K562 (cell line): ENCODE data around the gene KCTD13. TPM values are rescaled to one million over a fixed set of nuclear protein-coding genes. Genes with fewer than 3 reads are reported as not detected.
A peak's percentile ranks its signal among the peaks of the same experiment; 100 is the strongest.

Experiments
- ARID4B ChIP-seq: sonication (generic); formaldehyde crosslinking; IDR thresholded peaks from 2 replicates; pipeline ENCODE4 v1.8.0; 2022; ENCODE audit warnings: mild to moderate bottlenecking, missing genetic modification reagents
- HDAC1 ChIP-seq, 2 experiments: fragments of 450-650 bp; IDR thresholded peaks; 2 replicates each; pipeline ENCODE4 v1.6.1; 2016 to 2017; ENCODE audit warnings: inconsistent platforms in 1 of 2, mild to moderate bottlenecking in 1 of 2, moderate library complexity in 1 of 2
- HNRNPLL ChIP-seq: fragments of 200-400 bp; formaldehyde crosslinking; IDR thresholded peaks from 2 replicates; pipeline ENCODE4 v1.6.1; 2017; ENCODE audit warnings: low read length, low read depth, mild to moderate bottlenecking; ENCODE audit not compliant: poor library complexity, severe bottlenecking
- NUFIP1 ChIP-seq: fragments of 450-650 bp; IDR thresholded peaks from 2 replicates; pipeline ENCODE4 v1.6.1; 2018; ENCODE audit not compliant: partially characterized antibody
- PTBP1 ChIP-seq: fragments of 200-400 bp; formaldehyde crosslinking; IDR thresholded peaks from 2 replicates; pipeline ENCODE4 v1.6.1; 2017; ENCODE audit warnings: low read depth, low read length
- RBM22 ChIP-seq: fragments of 200-400 bp; formaldehyde crosslinking; IDR thresholded peaks from 2 replicates; pipeline ENCODE4 v1.6.1; 2018; ENCODE audit warnings: low read length, low read depth; ENCODE audit not compliant: poor library complexity, severe bottlenecking
- SMARCA5 ChIP-seq: fragments of 450-650 bp; IDR thresholded peaks from 2 replicates; pipeline ENCODE4 v1.6.1; 2016
- SNAPC5 ChIP-seq: fragments of 250-450 bp; sonication (Bioruptor Pico); IDR thresholded peaks from 2 replicates; pipeline ENCODE4 v1.8.0; 2021; ENCODE audit warnings: moderate library complexity, mild to moderate bottlenecking, inconsistent platforms
- SNRNP70 ChIP-seq: fragments of 200-400 bp; formaldehyde crosslinking; optimal IDR thresholded peaks from 2 replicates; pipeline ENCODE3; 2017; ENCODE audit warnings: low read depth, low read length
- ZNF212 ChIP-seq: fragments of 450-650 bp; formaldehyde crosslinking; IDR thresholded peaks from 2 replicates; pipeline ENCODE4 v1.4.0; 2020; ENCODE audit warnings: mild to moderate bottlenecking
- ZNF217 ChIP-seq: sonication (generic); formaldehyde crosslinking; IDR thresholded peaks from 2 replicates; pipeline ENCODE4 v1.8.0; 2022; ENCODE audit warnings: mild to moderate bottlenecking, missing genetic modification reagents
- ZNF436 ChIP-seq: fragments of 250-450, 450-650 bp; sonication (Bioruptor Pico); formaldehyde crosslinking; IDR thresholded peaks from 2 replicates; pipeline ENCODE4 v1.7.0; 2020; ENCODE audit warnings: mild to moderate bottlenecking
- polyA plus RNA-seq, 8 experiments: library from polyadenylated mRNA; depleted of rRNA in 4 of 8; stranded (reverse) in 5 of 8; unstranded in 3 of 8; fragments of >200 nt; fragmentation: Nextera tagmentation in 2 of 8; fragmentation: Illumina TruSeq in 1 of 8; extraction: Ambion mirVana in 2 of 8; extraction: Trizol in 1 of 8; gene quantifications; 2 replicates each; pipeline versions ENCODE4 v1.2.1 to v1.2.3, GENCODE V29; 2011 to 2014; ENCODE audit warnings: inconsistent platforms in 1 of 8, missing spikeins in 1 of 8
- total RNA-seq, 7 experiments: library from RNA; depleted of rRNA in 6 of 7; stranded (reverse); fragments of >200 nt in 6 of 7; fragmentation: Illumina TruSeq in 2 of 7; extraction: Trizol in 2 of 7; gene quantifications; 2 replicates each; pipeline versions ENCODE4 v1.2.1 to v1.2.3, GENCODE V29; 2011 to 2021; ENCODE audit warnings: low replicate concordance in 1 of 7
- TF ChIP-seq, protein P1 (sequence below): fragments of 250-450 bp; sonication (Bioruptor Pico); IDR thresholded peaks from 2 replicates; pipeline ENCODE4 v1.5.0; 2021
- TF ChIP-seq, protein P2 (sequence below): fragments of 150-350 bp; IDR thresholded peaks from 2 replicates; pipeline ENCODE4 v1.6.1; 2014; ENCODE audit warnings: low read depth, mild to moderate bottlenecking, low read length, borderline replicate concordance
- TF ChIP-seq, protein P3 (sequence below): sonication (generic); formaldehyde crosslinking; IDR thresholded peaks from 2 replicates; pipeline ENCODE4 v1.9.0; 2022; ENCODE audit warnings: mild to moderate bottlenecking, missing genetic modification reagents

The KCTD13 gene
- total and polyA plus RNA-seq, 9 of the 15 experiments (the other 6 are each of a cell fraction or from before 2014, with no cell fraction given): 1.0 to 20.6 (median 9.8) TPM

DNA sequence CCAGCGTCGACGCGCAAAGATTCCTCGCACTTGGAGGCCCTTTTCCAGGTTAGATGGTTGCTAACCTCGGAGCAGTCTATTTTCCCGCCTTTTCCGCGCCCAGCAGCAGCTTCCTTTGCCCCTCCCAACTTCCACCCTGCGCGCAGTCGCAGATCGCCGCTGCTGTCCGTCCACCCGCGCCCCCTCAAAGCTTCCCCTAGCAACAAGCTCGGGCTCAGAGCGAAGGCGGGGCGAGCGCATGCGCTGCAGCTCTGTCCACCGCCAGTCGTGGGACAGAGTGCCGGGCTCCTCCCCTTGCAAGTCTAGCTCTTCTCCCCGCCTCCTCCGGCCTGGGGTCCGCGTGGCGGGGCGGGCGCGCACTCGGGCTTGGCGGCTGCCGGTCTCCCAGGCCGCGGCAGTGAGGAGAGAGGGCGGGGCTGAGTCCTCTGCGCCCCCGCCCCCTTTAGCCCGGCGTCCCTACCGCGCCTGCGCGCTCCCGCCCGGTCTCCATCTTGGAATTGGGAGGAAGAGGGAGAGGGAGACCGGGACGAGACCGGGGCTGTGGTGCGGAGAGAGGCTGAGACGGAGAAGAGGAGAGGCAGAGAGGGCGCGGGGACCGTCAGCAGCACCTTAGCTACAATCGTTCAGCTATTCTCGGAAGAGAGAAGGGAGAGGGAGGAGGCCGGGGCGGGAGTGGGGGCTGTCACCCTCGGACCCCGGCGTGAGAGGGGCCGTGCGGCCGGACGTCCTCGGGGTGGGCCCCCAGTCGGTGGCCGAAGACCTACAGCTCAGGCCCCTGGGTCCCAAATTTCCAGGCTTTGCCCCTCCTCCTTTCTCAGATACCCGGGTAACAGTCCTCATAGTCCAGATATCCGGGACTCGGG is 47.6 kb upstream of the KCTD13 start, which contains the start of gene TAOK2 (continued):
- TF ChIP-seq, protein P1, sequence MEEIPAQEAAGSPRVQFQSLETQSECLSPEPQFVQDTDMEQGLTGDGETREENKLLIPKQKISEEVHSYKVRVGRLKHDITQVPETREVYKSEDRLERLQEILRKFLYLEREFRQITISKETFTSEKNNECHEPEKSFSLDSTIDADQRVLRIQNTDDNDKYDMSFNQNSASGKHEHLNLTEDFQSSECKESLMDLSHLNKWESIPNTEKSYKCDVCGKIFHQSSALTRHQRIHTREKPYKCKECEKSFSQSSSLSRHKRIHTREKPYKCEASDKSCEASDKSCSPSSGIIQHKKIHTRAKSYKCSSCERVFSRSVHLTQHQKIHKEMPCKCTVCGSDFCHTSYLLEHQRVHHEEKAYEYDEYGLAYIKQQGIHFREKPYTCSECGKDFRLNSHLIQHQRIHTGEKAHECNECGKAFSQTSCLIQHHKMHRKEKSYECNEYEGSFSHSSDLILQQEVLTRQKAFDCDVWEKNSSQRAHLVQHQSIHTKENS (CRISPR knock-in tag): no peak
- TF ChIP-seq ZNF436 (CRISPR knock-in tag): peak; percentile 35; the same call in 1 of the 2 replicates
- no peak for TF ChIP-seq ZNF212 (CRISPR knock-in tag)
- no peak for TF ChIP-seq NUFIP1
- TF ChIP-seq PTBP1: no peak
- TF ChIP-seq, protein P2, sequence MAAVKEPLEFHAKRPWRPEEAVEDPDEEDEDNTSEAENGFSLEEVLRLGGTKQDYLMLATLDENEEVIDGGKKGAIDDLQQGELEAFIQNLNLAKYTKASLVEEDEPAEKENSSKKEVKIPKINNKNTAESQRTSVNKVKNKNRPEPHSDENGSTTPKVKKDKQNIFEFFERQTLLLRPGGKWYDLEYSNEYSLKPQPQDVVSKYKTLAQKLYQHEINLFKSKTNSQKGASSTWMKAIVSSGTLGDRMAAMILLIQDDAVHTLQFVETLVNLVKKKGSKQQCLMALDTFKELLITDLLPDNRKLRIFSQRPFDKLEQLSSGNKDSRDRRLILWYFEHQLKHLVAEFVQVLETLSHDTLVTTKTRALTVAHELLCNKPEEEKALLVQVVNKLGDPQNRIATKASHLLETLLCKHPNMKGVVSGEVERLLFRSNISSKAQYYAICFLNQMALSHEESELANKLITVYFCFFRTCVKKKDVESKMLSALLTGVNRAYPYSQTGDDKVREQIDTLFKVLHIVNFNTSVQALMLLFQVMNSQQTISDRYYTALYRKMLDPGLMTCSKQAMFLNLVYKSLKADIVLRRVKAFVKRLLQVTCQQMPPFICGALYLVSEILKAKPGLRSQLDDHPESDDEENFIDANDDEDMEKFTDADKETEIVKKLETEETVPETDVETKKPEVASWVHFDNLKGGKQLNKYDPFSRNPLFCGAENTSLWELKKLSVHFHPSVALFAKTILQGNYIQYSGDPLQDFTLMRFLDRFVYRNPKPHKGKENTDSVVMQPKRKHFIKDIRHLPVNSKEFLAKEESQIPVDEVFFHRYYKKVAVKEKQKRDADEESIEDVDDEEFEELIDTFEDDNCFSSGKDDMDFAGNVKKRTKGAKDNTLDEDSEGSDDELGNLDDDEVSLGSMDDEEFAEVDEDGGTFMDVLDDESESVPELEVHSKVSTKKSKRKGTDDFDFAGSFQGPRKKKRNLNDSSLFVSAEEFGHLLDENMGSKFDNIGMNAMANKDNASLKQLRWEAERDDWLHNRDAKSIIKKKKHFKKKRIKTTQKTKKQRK: no peak
- TF ChIP-seq ARID4B (CRISPR knock-in tag): peak; percentile 51; the same call in 1 of the 2 replicates
- no peak for TF ChIP-seq SNRNP70
- TF ChIP-seq SNAPC5 (CRISPR knock-in tag): no peak
- TF ChIP-seq, protein P3, sequence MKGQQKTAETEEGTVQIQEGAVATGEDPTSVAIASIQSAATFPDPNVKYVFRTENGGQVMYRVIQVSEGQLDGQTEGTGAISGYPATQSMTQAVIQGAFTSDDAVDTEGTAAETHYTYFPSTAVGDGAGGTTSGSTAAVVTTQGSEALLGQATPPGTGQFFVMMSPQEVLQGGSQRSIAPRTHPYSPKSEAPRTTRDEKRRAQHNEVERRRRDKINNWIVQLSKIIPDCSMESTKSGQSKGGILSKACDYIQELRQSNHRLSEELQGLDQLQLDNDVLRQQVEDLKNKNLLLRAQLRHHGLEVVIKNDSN (CRISPR knock-in tag): no peak; the same call in 1 of the 2 replicates
- TF ChIP-seq RBM22: peak; percentile 26
- peak in 1 of 2 experiments; percentile 75; a peak in 2 of 4 replicates for TF ChIP-seq HDAC1 (IDR thresholded peaks at IDR 0.05)
- TF ChIP-seq SMARCA5: no peak
- no peak for TF ChIP-seq HNRNPLL
- TF ChIP-seq ZNF217 (CRISPR knock-in tag): no peak
